Hypothalamus (tissue), 51 donors: ENCODE data around the gene SALL2.

ENCODE experiments used
- DNase-seq, 51 donors: peaks; one replicate each; lab custom pipeline; 2025; lab: John Stamatoyannopoulos, UW

The SALL2 gene

GRCh38 chr14:21528381-21529348 is 2.5 kb upstream of the SALL2 start:
- DNase-seq: no peak

GRCh38 chr14:21527318-21527679 is 1.2 kb upstream of the SALL2 start:
- DNase-seq: no peak

GRCh38 chr14:21526672-21527317 is 649 bp upstream of the SALL2 start:
- no peak for DNase-seq

- peak in 21 of 51 donors; percentile 5 to 54 (median 23) for DNase-seq
Measured at GRCh38 chr14:21525571-21525961, 580 bp downstream of the SALL2 start.

GRCh38 chr14:21524575-21525490 is 1.3 kb downstream of the SALL2 start:
- peak in 21 of 51 donors; percentile 7 to 49 (median 18) for DNase-seq

- no peak for DNase-seq
Measured at GRCh38 chr14:21523203-21523602, 2.9 kb downstream of the SALL2 start.

- no peak for DNase-seq
Measured at GRCh38 chr14:21521501-21521900, 4.6 kb downstream of the SALL2 start.

GRCh38 chr14:21520767-21521166 is 5.4 kb downstream of the SALL2 start:
- DNase-seq: no peak

GRCh38 chr14:21518725-21519124 is 7.4 kb downstream of the SALL2 start:
- no peak for DNase-seq

GRCh38 chr14:21514341-21514740 is 11.8 kb downstream of the SALL2 start:
- no peak for DNase-seq

GRCh38 chr14:21510735-21511657 is 15.2 kb downstream of the SALL2 start, which contains the start of gene METTL3:
Gene METTL3, minus strand, starts transcription at chr14:21511340. Its CDS starts 117 bp downstream, at chr14:21511223.
- DNase-seq: peak; percentile 38 to 99 (median 94)

GRCh38 chr14:21509432-21510143 is 16.6 kb downstream of the SALL2 start:
- no peak for DNase-seq

- no peak for DNase-seq
Measured at GRCh38 chr14:21506557-21506956, 19.6 kb downstream of the SALL2 start.

- no peak for DNase-seq
Measured at GRCh38 chr14:21505012-21505553, 21.1 kb downstream of the SALL2 start.

GRCh38 chr14:21503376-21503775 is 22.8 kb downstream of the SALL2 start:
- no peak for DNase-seq

GRCh38 chr14:21501568-21501967 is 24.6 kb downstream of the SALL2 start:
- no peak for DNase-seq

GRCh38 chr14:21498540-21499526 is 27.3 kb downstream of the SALL2 start:
- DNase-seq: peak in 4 of 51 donors; percentile 2 to 25 (median 8)
